Activated CD8-positive, alpha-beta memory T cell treated with anti-CD3 and anti-CD28 coated beads for 4 hours (primary cell): Measurements from ENCODE around the gene SDHA.
"Not testable (repeated sequence)": the region's sequence is repeated elsewhere in the genome, so short reads cannot be mapped to it uniquely, and the experiment has no call there.

Experiments
- DNase-seq, 2 donors: peaks; one replicate each; pipeline ENCODE4 v3.0.0-alpha.2; 2020; ENCODE audit warnings: low read depth in 2 of 2

Gene SDHA

DNA sequence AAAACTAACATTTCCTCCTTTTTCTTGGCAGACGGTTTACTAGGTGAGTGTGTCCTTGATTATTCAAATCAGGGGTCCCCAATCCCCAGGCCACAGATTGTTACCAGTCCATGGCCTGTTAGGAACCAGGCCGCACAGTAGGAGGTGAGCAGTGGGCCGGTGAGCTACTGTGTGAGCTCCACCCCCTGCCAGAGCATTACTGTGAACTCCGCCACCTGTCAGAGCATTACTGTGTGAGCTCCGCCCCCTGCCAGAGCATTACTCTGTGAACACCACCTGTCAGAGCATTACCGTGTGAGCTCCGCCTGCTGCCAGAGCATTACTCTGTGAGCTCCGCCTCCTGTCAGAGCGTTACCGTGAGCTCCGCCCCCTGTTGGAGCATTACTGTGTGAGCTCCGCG lies 39.0 kb downstream of the SDHA start:
- no peak for DNase-seq

DNA sequence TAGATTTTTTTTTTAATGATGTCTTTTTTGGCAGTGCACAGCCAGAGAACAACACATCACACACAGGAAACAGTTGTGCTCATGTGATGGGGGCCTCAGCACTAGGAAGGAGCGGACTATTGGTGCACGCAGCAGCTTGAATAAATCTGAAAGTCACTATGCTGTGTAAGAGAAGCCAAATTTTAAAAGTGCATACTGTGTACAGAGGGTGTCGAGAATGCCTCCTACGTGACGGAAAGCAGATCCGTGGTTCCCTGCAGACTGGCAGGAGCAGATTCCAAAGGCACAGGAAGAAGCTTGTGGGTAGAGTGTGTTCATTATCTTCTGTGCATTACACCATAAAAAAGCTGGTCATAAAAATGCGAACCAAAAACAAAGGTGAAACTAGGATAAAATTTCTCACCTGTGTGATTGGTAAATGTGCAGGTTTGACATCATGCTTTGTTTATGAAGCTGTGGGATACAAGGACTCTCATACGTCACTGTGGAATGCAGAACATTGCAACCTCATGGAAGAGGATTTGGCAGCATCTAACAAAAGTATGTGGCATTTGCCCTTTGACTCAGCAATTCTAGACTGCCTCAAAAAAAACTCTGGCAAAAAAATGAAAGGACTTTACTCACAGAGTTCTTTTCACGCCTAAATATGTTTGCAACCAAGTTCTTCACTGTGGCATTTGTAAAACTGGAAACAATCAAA lies 45.3 kb downstream of the SDHA start:
- DNase-seq, result not testable (repeated sequence)

DNA sequence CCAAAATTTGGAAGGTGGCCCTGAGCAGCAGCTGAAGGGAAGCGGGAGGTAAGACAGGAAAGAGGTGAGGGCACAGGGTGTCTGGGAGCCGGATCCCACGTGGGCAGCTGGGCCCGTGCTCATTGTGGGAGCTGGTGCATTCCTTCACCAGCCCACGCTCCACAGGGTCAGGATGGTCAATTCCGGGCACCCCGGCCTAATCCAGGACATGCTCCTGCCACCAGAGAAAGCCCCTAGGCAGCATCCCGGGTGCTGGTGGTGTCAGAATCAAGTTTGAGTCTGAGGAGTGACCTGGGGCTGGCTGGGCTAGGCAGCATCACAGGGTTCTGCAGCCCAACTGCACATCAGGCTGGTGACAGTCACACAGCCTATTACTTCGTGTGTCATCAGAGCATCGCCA lies 46.2 kb downstream of the SDHA start:
- no peak for DNase-seq

DNA sequence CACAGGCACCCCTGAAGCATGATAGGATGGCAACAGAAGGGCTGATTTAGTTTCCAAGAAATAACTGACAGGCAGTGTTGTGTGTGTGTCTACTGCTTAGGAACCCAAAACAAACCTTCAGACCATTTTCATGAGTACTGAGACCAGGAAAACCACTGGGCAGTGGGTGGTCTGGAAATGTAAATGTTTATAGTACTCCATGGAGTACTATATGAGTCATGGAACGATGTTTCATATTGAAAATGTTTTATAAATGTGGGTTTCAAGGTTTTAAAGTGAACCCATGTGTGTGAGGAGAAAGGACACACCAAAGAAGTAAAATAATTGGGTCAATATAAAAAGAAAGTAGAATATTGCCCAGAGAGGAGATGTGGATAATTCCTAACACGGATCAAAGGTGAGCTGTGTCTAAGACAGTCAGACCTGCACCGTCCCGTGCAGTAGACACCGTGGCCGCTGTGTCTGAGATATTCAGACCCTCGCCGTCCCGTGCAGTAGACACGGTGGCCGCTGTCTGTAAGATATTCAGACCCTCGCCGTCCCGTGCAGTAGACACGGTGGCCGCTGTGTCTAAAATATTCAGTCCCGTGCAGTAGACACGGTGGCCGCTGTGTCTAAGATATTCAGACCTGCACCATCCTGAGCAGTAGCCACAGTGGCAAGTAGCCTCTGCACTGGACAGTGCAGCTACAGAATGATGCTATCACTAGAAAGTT lies 48.3 kb downstream of the SDHA start:
- not testable (repeated sequence) for DNase-seq

DNA sequence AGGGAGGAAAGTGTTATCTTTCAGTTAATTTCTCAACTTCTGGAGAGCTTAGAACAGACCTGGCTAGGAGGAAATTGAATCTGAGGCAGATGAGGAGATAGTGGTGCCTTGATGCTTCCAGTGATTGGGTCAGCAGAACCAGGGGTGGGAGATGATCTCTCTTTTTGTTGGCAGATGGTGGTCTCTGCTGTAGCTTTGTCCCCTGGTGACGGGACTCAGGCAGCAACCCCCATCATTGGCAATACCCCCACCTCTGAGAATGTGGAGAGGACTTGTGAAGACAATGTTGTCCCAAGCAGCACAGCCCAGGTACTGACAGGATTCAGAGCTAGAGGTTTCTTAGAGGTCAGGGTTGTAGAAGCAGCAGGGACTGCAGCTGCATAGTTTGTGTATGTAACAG lies 49.6 kb downstream of the SDHA start:
- DNase-seq, result no peak

DNA sequence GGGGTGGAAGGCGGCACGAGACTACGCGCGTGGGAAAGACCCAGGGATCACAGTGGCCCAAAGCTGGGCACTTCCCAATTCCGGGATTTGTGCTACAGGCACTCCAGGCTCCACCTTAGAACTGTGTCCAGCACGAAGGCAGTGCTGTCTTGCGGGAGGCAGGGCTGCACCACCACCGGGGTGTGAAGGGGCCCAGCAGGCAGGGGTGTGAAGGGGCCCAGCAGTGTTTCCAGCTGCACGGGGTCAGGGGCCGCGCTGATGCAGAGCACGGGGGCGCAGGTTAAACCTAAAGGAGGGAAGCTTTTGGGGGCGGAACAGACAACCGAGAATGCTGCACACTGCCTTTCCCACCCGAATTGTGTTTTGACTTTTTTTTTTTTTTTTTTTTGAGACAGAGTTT lies 52.2 kb downstream of the SDHA start:
- no peak for DNase-seq

DNA sequence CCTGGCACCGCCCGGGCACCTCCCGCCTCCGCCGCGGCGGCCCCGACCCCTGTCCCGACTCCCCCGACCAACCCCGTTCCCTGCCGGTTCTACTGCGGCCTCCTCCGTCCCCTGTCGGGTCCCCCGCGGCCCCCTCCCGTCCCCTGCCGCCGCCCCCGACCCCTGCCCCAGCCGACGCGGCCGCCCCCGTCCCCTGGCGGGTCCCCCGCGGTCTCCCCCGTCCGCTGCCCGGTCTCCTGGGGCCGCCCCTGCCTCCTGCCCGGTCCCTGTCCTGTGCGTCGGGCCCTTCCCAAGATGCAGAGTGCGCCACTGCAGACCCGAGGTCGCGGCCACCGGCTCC lies 53.7 kb downstream of the SDHA start:
- not testable (repeated sequence) for DNase-seq

DNA sequence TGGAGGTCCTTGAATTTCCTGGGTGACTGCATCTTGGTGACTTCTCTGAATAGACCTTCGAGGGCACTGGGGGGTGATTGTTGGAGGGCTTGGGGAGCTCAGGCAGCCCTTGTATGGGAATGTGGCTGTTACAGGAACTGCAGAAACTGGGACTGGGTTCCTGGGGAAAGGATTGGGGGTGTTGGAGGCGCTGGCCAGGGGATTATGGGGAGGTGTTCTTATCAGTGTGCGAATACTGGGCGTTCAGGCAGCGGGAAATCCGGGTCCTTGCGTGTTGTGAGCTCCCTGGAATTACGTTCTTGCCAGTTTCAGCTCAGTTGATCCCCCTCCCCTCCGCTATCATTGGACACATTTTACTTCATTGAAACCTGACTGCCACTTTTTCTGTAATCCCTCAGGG lies 55.0 kb downstream of the SDHA start:
- not testable (repeated sequence) for DNase-seq

DNA sequence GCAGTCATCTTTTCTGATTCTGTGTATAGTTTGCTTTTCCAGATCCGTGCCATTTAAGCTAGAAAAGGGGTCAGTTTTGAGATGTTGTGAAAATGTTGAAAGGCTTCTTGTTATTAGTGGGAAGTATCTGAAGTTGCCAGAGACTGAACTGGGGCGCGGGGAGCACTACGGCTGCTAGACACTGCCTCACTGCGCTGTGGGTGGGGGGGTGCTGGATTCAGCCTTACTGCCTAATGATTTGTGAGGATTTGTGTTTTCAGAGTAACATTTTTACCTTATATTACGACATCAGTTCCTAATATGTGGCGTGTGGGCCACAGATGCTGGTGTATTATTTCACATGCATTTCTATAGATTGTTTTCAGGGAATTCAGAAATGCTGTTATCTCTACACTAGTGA lies 55.4 kb downstream of the SDHA start:
- DNase-seq, result not testable (repeated sequence)

DNA sequence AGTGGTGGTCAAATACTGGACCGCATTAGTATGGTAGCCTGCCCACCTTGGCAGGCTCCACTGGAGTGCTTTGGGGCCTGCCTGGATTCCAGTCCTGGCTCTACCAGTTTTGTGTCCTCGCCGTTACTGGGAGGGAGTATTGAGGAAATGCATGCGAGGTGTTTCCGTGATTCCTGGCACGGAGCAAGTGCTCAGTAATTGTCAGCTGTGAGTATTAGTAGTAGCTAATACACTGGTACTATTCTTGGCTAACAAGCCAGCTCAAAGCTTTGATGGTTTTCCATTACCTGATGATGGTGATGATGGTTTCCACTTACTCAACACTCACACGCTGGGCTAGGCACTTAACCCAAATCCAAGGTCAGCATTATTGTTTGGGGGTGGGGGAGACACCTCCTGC lies 56.2 kb downstream of the SDHA start:
- not testable (repeated sequence) for DNase-seq

DNA sequence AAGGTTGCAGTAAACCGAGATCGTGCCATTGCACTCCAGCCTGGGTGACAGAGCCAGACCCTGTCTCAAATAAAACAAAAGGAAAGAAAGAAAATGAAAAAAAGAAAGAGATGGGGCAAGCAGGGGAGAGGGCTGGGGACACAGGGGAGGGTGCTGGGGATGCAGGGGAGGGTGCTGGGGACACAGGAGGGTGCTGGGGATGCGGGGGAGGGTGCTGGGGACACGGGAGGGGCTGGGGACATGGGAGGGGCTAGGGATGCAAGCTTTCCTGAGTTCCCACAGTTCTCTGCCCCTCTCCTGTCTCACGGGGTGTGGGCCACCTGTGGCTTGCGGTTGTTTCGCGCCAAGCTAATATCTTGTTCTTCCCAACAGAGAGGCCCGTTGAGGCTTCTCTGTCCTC lies 60.5 kb downstream of the SDHA start:
- DNase-seq, result no peak

DNA sequence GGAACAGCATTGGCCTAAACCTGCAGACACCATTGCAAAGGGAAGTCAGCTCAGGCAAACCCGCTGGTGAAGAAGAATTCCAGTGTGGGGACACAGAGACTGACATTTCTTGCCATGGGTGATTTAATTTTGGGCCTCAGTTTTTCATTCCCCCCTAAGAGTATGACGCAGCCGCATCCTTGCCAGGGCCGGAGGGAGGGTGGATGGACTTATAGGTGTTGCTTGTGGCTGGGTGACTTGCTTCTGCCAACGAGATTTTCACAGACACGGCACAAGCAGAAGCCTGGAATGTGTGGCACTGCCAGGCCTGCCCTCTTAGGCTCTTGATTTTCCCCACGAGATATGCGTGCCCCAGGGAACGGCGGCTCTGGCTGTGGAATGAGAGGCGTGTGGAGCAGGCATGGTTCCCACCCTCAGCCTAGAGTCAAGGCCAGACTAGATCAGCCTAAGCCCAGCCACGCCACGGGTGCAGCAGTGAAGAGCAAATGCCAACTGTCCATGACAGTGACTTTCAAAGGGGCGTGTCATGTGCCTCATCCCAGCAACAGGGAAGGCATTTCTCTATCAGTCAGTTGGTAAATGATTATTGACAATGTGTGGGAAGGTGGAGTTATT lies 61.0 kb downstream of the SDHA start:
- DNase-seq, result not testable (repeated sequence)

DNA sequence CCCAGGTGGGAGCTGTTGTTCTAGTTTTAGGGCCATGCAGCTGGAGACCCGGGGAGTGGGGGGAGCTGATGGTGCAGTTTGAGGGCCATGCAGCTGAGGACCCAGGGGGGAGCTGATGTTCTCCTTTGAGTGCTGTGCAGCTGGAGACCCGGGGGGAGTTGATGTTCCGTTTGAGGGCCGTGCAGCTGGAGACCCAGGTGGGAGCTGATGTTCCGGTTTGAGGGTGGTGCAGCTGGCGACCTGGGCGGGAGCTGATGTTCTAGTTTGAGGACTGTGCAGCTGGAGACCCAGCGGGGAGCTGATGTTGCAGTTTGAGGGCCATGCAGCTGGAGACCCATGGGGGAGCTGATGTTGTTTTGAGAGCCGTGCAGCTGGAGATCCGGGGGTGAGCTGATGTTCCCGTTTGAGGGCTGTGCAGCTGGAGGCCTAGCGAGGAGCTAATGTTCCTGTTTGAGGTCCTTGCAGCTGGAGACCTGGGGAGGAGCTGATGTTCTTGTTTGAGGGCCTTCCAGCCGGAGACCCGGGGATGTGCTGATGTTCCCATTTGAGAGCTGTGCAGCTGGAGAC lies 68.0 kb downstream of the SDHA start:
- no peak for DNase-seq

DNA sequence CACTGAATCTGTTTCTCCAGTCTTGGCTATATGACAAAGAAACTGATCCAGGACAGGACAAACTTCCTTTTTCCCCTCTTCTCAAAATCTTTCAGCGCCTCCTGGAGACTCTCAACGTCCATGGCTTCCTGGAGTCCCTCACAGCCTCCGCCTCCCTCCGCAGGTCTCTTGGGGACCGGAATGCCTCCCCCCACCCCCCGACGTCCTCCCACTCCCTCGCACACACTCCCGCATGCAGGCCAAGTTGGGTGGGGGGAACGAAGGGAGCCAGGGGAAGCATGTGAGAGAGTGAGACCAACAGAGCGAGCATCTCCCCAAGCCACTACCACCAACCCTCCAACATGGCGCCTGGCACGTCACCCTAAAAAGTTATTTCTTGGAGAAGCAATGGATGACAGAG lies 72.1 kb downstream of the SDHA start:
- not testable (repeated sequence) for DNase-seq

DNA sequence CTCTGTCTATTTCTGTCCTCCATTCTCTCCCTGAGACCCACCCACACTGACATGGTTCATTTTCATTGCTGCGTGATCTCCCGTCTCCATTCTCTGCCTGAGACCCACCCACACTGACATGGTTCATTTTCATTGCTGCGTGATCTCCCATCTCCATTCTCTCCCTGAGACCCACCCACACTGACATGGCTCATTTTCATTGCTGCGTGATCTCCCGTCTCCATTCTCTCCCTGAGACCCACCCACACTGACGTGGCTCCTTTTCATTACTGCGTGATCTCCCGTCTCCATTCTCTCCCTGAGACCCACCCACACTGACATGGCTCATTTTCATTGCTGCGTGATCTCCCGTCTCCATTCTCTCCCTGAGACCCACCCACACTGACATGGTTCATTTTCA lies 73.2 kb downstream of the SDHA start:
- DNase-seq, result not testable (repeated sequence)

DNA sequence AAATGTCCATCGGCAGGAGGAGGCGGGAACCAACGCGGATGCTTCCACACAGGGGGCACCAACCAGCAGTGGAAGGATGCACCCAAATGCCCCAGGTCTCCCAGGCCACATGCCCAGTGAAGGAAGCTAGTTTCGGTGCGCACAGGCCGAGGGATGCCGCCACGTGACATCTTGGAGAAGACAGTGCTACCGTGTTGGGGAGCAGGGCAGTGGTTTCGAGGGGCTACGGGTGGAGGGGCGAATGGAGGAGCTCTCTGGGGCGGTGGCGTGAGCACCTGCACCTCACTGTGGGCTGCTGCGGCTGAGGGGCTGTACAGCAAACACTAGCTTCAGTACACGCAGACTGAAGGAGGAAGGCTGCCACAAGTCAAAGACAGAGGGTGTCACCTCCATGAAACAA lies 76.7 kb downstream of the SDHA start:
- DNase-seq, result not testable (repeated sequence)

DNA sequence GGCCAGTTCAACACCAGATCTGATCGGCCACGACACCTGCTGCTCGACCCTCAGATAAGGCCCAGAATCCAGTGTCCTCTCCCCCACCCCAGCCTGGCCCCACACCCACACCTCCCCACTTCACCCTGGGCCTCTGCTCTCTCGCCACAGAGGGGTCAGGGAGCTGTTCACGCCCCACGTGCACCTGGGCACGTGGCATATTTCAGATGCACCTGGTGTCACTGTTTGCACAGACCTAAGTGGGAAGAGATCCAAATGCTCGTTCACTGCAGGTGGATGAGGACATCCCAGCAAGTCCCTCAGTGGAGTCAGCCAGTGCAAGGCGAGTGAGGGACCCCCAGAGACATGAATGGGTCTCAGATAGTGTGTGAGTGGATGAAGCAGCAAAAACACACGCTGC lies 78.1 kb downstream of the SDHA start:
- DNase-seq, result not testable (repeated sequence)

DNA sequence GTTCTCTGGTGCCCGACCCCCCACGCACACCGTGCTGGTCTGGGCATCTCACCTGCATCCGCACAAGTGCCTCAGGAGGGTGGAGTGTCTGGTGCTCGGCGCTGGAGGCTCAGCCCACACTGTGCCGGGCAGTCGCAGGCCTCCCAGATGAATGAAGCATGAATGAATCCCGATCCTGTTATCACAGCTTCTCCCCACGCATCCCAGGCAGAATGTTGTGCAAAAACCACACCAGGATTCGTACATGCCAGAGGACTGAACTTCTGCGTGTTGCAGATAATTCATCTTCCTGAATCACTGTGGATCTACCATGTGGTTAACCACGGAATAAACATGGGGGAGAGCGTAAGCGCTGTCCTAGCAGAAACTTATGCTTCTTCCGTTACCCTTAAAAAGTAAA lies 78.8 kb downstream of the SDHA start:
- not testable (repeated sequence) for DNase-seq

DNA sequence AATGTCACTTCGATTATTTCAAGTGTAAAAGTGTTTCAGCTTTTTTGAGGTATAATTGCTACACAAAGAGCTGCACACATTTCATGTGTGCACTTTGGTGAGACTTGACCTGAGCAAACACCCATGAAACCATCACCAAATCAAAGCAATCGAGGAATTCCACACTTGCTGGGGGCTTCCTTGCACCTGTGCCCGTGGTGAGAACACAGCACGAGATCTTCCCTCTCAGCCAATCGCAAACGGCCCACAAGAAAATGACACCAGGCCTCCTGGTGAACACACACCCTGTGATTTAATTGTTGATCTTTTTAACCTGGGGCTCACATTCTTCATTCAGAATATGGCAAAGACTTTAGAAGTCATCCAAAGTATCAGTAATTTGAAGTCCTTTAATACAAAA lies 79.3 kb downstream of the SDHA start:
- not testable (repeated sequence) for DNase-seq

DNA sequence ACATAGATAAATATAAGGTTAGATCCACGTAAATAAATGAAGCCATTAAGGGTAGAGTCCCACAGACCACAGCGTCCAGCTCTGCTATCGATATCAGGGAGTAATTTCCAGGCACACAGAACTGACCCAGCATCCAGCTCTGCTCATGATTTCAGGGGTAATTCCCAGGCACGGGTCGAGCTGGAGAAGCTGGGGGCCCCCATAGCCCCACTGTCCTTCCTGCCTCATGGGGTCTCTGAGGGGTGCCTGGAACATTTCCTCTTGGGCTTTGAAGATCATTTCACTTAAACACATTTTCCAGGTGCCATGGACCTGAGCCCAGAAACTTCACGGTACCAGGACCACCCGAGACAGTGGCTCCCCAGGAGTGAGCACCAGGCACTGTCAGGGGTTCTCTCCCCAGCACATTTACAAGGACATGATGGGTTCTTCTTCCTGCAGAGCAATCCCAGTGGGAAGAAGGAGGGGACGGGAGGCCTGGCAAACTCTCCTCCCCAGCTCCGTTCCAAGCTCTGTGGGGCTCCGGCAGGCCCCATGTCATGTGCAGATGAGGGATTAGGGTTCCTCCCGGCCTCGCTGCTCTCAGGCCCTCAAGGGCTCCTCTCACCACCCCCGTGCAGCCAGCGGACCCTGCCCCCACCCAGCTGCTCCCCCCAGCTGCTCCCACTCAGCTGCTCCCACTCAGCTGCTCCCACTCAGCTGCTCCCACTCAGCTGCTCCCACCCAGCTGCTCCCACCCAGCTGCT lies 80.0 kb downstream of the SDHA start:
- DNase-seq, result not testable (repeated sequence)

DNA sequence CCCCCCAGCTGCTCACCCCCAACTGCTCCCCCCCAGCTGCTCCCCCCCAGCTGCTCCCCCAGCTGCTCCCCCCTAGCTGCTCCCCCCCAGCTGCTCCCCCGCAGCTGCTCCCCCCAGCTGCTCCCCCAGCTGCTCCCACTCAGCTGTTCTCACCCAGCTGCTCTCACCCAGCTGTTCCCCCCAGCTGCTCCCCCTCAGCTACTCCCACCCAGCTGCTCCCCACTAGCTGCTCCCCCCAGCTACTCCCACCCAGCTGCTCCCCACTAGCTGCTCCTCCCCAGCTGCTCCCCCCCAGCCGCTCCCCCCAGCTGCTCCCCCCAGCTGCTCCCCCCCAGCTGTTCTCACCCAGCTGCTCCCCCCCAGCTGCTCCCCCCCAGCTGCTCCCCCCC lies 80.6 kb downstream of the SDHA start:
- DNase-seq, result no peak

DNA sequence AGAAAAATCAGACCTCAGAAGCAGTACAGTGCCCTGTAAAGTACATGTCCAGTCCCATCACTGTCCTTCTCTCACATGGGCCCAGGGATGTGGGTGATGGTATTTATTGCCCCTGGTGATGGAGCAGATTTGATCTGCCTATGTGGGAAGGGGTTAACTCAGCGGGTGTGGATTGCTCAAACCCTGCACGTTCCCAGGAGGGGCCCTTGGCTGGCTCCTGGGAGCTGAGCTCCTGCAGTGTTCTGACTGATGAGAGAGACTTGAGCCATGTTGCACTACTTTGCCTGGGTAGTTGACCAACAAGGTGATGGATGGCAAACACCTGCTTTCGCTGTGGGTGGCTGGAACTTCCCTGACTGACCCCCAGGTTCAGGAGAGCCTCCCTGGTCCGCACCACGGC lies 81.8 kb downstream of the SDHA start:
- DNase-seq, result not testable (repeated sequence)
